Loucy (cell line): Measurements from ENCODE around the gene TXLNG.
"Not testable (repeated sequence)": the region's sequence is repeated elsewhere in the genome, so short reads cannot be mapped to it uniquely, and the experiment has no call there.

Source experiments
- H2AFZ ChIP-seq: fragments of 200-600 bp; sonication (generic); 2 replicates; pipeline ENCODE4 v1.6.0; 2016; ENCODE audit warnings: antibody characterized with exemption, mild to moderate bottlenecking, low read length, moderate library complexity
- H3F3A ChIP-seq: fragments of 200-600 bp; 2 replicates; pipeline ENCODE4 v1.6.0; 2016; ENCODE audit warnings: antibody characterized with exemption, low read depth, mild to moderate bottlenecking
- H3K27me3 ChIP-seq: fragments of 200-600 bp; sonication (generic); 2 replicates; pipeline ENCODE4 v1.6.1; 2014; ENCODE audit warnings: low read length, mild to moderate bottlenecking; ENCODE audit not compliant: insufficient read depth, poor library complexity, severe bottlenecking
- H3K36me3 ChIP-seq: fragments of 200-600 bp; sonication (generic); 2 replicates; pipeline ENCODE4 v1.6.1; 2016; ENCODE audit warnings: low read length; ENCODE audit not compliant: insufficient read depth
- H3K4me1 ChIP-seq: fragments of 200-600 bp; sonication (generic); 2 replicates; pipeline ENCODE4 v1.5.1; 2014; ENCODE audit warnings: low read length, mild to moderate bottlenecking; ENCODE audit not compliant: insufficient read depth, poor library complexity, severe bottlenecking
- H3K4me2 ChIP-seq: fragments of 200-600 bp; sonication (generic); 2 replicates; pipeline ENCODE4 v1.6.0; 2014; ENCODE audit warnings: antibody characterized with exemption, low read length, low read depth, mild to moderate bottlenecking; ENCODE audit not compliant: poor library complexity, severe bottlenecking
- H3K4me3 ChIP-seq: fragments of 200-600 bp; sonication (generic); 2 replicates; pipeline ENCODE4 v1.5.1; 2014; ENCODE audit warnings: low read length, mild to moderate bottlenecking, mixed read lengths; ENCODE audit not compliant: poor library complexity, severe bottlenecking
- H3K79me2 ChIP-seq: fragments of 200-600 bp; sonication (generic); 2 replicates; pipeline ENCODE4 v1.6.1; 2014; ENCODE audit warnings: low read length; ENCODE audit not compliant: insufficient read depth
- H3K9ac ChIP-seq: fragments of 200-600 bp; sonication (generic); 2 replicates; pipeline ENCODE4 v1.6.0; 2014; ENCODE audit warnings: mild to moderate bottlenecking, low read depth, low read length, moderate library complexity; ENCODE audit not compliant: poor library complexity, severe bottlenecking
- H3K9me2 ChIP-seq: fragments of 200-600 bp; sonication (generic); replicated peaks from 2 replicates; pipeline ENCODE4 v1.6.1; 2016; ENCODE audit warnings: low read depth, low read length, mixed read lengths
- H3K9me3 ChIP-seq: fragments of 200-600 bp; sonication (generic); 2 replicates; pipeline ENCODE4 v1.6.1; 2014; ENCODE audit warnings: mild to moderate bottlenecking, antibody characterized with exemption, low read length, low read depth; ENCODE audit not compliant: insufficient read depth
- H4K20me1 ChIP-seq: fragments of 200-600 bp; sonication (generic); 2 replicates; pipeline ENCODE4 v1.6.0; 2014; ENCODE audit warnings: antibody characterized with exemption, low read length, mild to moderate bottlenecking; ENCODE audit not compliant: insufficient read depth, poor library complexity, severe bottlenecking
- CTCF ChIP-seq: fragments of 200-600 bp; sonication (generic); conservative IDR thresholded peaks from 2 replicates; pipeline ENCODE4 v1.5.1; 2014; ENCODE audit warnings: mild to moderate bottlenecking, antibody characterized with exemption, low read length
- EZH2phosphoT487 ChIP-seq: fragments of 200-600 bp; IDR thresholded peaks from 2 replicates; pipeline ENCODE4 v1.6.1; 2018; ENCODE audit warnings: antibody characterized with exemption, mild to moderate bottlenecking, moderate library complexity, borderline replicate concordance

Gene TXLNG

GRCh38 chrX:16756724-16757123 lies 29.5 kb upstream of the TXLNG start:
- Histone ChIP-seq H3K27me3 (no peaks in the 10 kb centered on the region), H2AFZ (no peak overlapping the region), H3K9ac (no peak overlapping the region), H3K9me2 (no peaks in the 10 kb centered on the region), H3K9me3 (no peaks in the 10 kb centered on the region), H3F3A (no peaks in the 10 kb centered on the region), H4K20me1 (no peaks in the 10 kb centered on the region), H3K4me3 (no peak overlapping the region), H3K4me1 (no peaks in the 10 kb centered on the region), H3K4me2 (no peak overlapping the region), H3K36me3 (peaks cover 18% of the 10 kb centered on the region; the same call in 1 of the 2 replicates), H3K79me2 (no peaks in the 10 kb centered on the region)
- no peak for TF ChIP-seq CTCF
- TF ChIP-seq EZH2phosphoT487 = no peak

- H3K9me3 ChIP-seq, H3K9me2 ChIP-seq, H3K27me3 ChIP-seq, H3K4me3 ChIP-seq, H3K4me1 ChIP-seq, H3K9ac ChIP-seq, H2AFZ ChIP-seq, H3K79me2 ChIP-seq, H4K20me1 ChIP-seq, H3F3A ChIP-seq, H3K4me2 ChIP-seq: not testable (repeated sequence)
- H3K36me3 ChIP-seq = peaks cover 16% of the 10 kb centered on the region; the same call in 1 of the 2 replicates
Observed at GRCh38 chrX:16761500-16761899, 24.8 kb upstream of the TXLNG start.

- H3F3A ChIP-seq = no peaks in the 10 kb centered on the region
- H3K36me3 ChIP-seq = peaks cover 9% of the 10 kb centered on the region; the same call in 1 of the 2 replicates
- TF ChIP-seq CTCF (no peak), EZH2phosphoT487 (no peak)
Observed at GRCh38 chrX:16762579-16762978, 23.7 kb upstream of the TXLNG start.

GRCh38 chrX:16765594-16765993 lies 20.7 kb upstream of the TXLNG start:
- Histone ChIP-seq H3K79me2 (no peaks in the 10 kb centered on the region), H3F3A (no peaks in the 10 kb centered on the region), H3K4me1 (no peaks in the 10 kb centered on the region), H4K20me1 (no peaks in the 10 kb centered on the region), H2AFZ (no peak overlapping the region), H3K36me3 (no peaks in the 10 kb centered on the region), H3K4me2 (no peak overlapping the region), H3K4me3 (no peak overlapping the region), H3K9me3 (no peaks in the 10 kb centered on the region), H3K27me3 (no peaks in the 10 kb centered on the region), H3K9ac (no peak overlapping the region), H3K9me2 (no peaks in the 10 kb centered on the region)
- TF ChIP-seq EZH2phosphoT487 (no peak), CTCF (no peak)

More at GRCh38 chrX:16762579-16762978, 23.7 kb upstream of the TXLNG start:
- Histone ChIP-seq H2AFZ (no peak overlapping the region), H3K4me1 (no peaks in the 10 kb centered on the region), H3K9ac (no peak overlapping the region), H3K4me3 (no peak overlapping the region), H3K27me3 (no peaks in the 10 kb centered on the region), H4K20me1 (no peaks in the 10 kb centered on the region), H3K4me2 (no peak overlapping the region), H3K9me2 (no peaks in the 10 kb centered on the region), H3K9me3 (no peaks in the 10 kb centered on the region), H3K79me2 (no peaks in the 10 kb centered on the region)
